ENCODE results near the gene MMP20. TPM values are rescaled to one million over a fixed set of nuclear protein-coding genes. Genes with fewer than 3 reads are reported as not detected.

The MMP20 gene
- total and polyA plus RNA-seq, 2 donors (not counting 1 experiment from before 2014, with no cell fraction given), result not detected

GRCh38 chr11:102555091-102555490, 70.0 kb downstream of the MMP20 start:
- Histone ChIP-seq H3K9ac (ENCODE audit: low read length) (no peak overlapping the region), H4K20me1 (ENCODE audit: control insufficient read depth, insufficient read depth, low read length, poor library complexity, severe bottlenecking) (no peaks in the 10 kb centered on the region), H3K36me3 (replicated peaks in 1 of 2; ENCODE audit: control extremely low read depth in 1 of 2, control insufficient read depth in 1 of 2, extremely low read depth in 1 of 2, insufficient read depth in 2 of 2, low read length in 1 of 2) (no peaks in the 10 kb centered on the region), H3K9me3 (ENCODE audit: control extremely low read depth in 1 of 3, control insufficient read depth in 2 of 3, insufficient read depth in 1 of 3, low read length in 2 of 3) (peaks cover 1 to 14% (median 9%) of the 10 kb centered on the region in 3 donors), H3K4me2 (replicated peaks; ENCODE audit: low read depth, low read length, poor library complexity, severe bottlenecking) (no peak overlapping the region), H3K4me3 (ENCODE audit: control extremely low read depth in 1 of 5, extremely low read depth in 1 of 5, insufficient read depth in 1 of 5, low read depth in 2 of 5, low read length in 4 of 5) (no peak overlapping the region), H3K27ac (ENCODE audit: low read length in 2 of 2) (no peak overlapping the region), H3K4me1 (ENCODE audit: control insufficient read depth in 2 of 2, insufficient read depth in 2 of 2, low read length in 2 of 2) (peaks cover 22 to 24% of the 10 kb centered on the region in 2 donors), H2AFZ (ENCODE audit: insufficient read depth, low read depth, low read length, poor library complexity, severe bottlenecking) (no peak overlapping the region), H3K79me2 (ENCODE audit: control insufficient read depth, insufficient read depth, low read length) (no peaks in the 10 kb centered on the region), H3K27me3 (replicated peaks in 1 of 4; ENCODE audit: control extremely low read depth in 1 of 4, control insufficient read depth in 3 of 4, insufficient read depth in 4 of 4, low read length in 3 of 4) (no peaks in the 10 kb centered on the region)
- intact Hi-C loops (cut with micrococcal nuclease), result loop anchor here (5.0 kb wide), 1 partner anchor 37 kb away; no protein-coding TSS in a partner anchor
- ATAC-seq (ENCODE audit: low read depth) (no peak), DNase-seq (no peak)
- Mint-ChIP-seq H3K27me3 (no peaks in the 10 kb centered on the region), H3K4me1 (peaks cover 26% of the 10 kb centered on the region), H3K27ac (no peak overlapping the region), H3K9me3 (ENCODE audit: insufficient read depth) (no peaks in the 10 kb centered on the region), H3K4me3 (no peak overlapping the region)
- ChIA-PET POLR2A (no interaction called here), CTCF (interaction anchor here (1.2 to 1.6 kb wide), 2 partner anchors 29 to 694 kb away, joined by 3 read pairs; no protein-coding TSS in a partner anchor)
- no peak for TF ChIP-seq CTCF (IDR thresholded peaks at IDR 0.05)
- no peak for TF ChIP-seq EZH2 (IDR thresholded peaks at IDR 0.05; ENCODE audit: borderline replicate concordance, insufficient read depth, low read depth, low read length, poor library complexity, severe bottlenecking)
- WGBS (ENCODE audit: insufficient coverage), result 100% methylated on average over 1 of the region's 3 CpGs

GRCh38 chr11:102553835-102554282, 71.3 kb downstream of the MMP20 start:
- no peaks in the 10 kb centered on the region for H3K27me3 ChIP-seq (replicated peaks in 1 of 4; ENCODE audit: control extremely low read depth in 1 of 4, control insufficient read depth in 3 of 4, insufficient read depth in 4 of 4, low read length in 3 of 4)
- H3K79me2 ChIP-seq (ENCODE audit: control insufficient read depth, insufficient read depth, low read length), result no peaks in the 10 kb centered on the region
- TF ChIP-seq CTCF (IDR thresholded peaks at IDR 0.05), result no peak
- TF ChIP-seq EZH2 (IDR thresholded peaks at IDR 0.05; ENCODE audit: borderline replicate concordance, insufficient read depth, low read depth, low read length, poor library complexity, severe bottlenecking), result no peak
- Mint-ChIP-seq H3K4me1 (peaks cover 15% of the 10 kb centered on the region), H3K27me3 (no peaks in the 10 kb centered on the region), H3K4me3 (no peak overlapping the region), H3K9me3 (ENCODE audit: insufficient read depth) (no peaks in the 10 kb centered on the region), H3K27ac (no peak overlapping the region)
- ChIA-PET POLR2A (no interaction called here), CTCF (interaction anchor here (1.6 kb wide), 1 partner anchor 28 kb away, joined by 3 read pairs; no protein-coding TSS in a partner anchor)
- peaks cover 1 to 14% (median 9%) of the 10 kb centered on the region in 3 donors for H3K9me3 ChIP-seq (ENCODE audit: control extremely low read depth in 1 of 3, control insufficient read depth in 2 of 3, insufficient read depth in 1 of 3, low read length in 2 of 3)
- H3K4me1 ChIP-seq (ENCODE audit: control insufficient read depth in 2 of 2, insufficient read depth in 2 of 2, low read length in 2 of 2), result peaks cover 10 to 11% of the 10 kb centered on the region in 2 donors
- 33% methylated on average over 1 of the region's 5 CpGs for WGBS (ENCODE audit: insufficient coverage)
- intact Hi-C loops (cut with micrococcal nuclease), result no loop called here
- DNase-seq, result no peak
- H3K4me3 ChIP-seq (ENCODE audit: control extremely low read depth in 1 of 5, extremely low read depth in 1 of 5, insufficient read depth in 1 of 5, low read depth in 2 of 5, low read length in 4 of 5), result no peak overlapping the region
- H3K27ac ChIP-seq (ENCODE audit: low read length in 2 of 2), result no peak overlapping the region
- no peak overlapping the region for H3K4me2 ChIP-seq (replicated peaks; ENCODE audit: low read depth, low read length, poor library complexity, severe bottlenecking)
- no peak overlapping the region for H3K9ac ChIP-seq (ENCODE audit: low read length)
- no peak overlapping the region for H2AFZ ChIP-seq (ENCODE audit: insufficient read depth, low read depth, low read length, poor library complexity, severe bottlenecking)
- no peaks in the 10 kb centered on the region for H3K36me3 ChIP-seq (replicated peaks in 1 of 2; ENCODE audit: control extremely low read depth in 1 of 2, control insufficient read depth in 1 of 2, extremely low read depth in 1 of 2, insufficient read depth in 2 of 2, low read length in 1 of 2)
- no peaks in the 10 kb centered on the region for H4K20me1 ChIP-seq (ENCODE audit: control insufficient read depth, insufficient read depth, low read length, poor library complexity, severe bottlenecking)
- ATAC-seq (ENCODE audit: low read depth), result no peak
